NCI-H2227 (cell line): ENCODE results near the gene SGCD.

Experiments used
- DNase-seq: peaks from one replicate; lab custom pipeline; 2025; ENCODE audit not compliant: unreplicated experiment; lab: John Stamatoyannopoulos, UW

The SGCD gene

GRCh38 chr5:156326718-156327259, at the start of gene SGCD:
Gene SGCD (plus strand): TSS chr5:156327164.
- peak; percentile 41 for DNase-seq

- no peak for DNase-seq
Measured at GRCh38 chr5:156277290-156277689, 49.7 kb upstream of the SGCD start.

- DNase-seq, result peak; percentile 36
Measured at GRCh38 chr5:156295431-156295830, 31.5 kb upstream of the SGCD start.

GRCh38 chr5:156310115-156310514, 16.8 kb upstream of the SGCD start:
- no peak for DNase-seq

GRCh38 chr5:156312897-156313694, 13.9 kb upstream of the SGCD start:
- no peak for DNase-seq

- DNase-seq, result no peak
Measured at GRCh38 chr5:156314416-156314815, 12.5 kb upstream of the SGCD start.

GRCh38 chr5:156322666-156323065, 4.3 kb upstream of the SGCD start:
- no peak for DNase-seq

GRCh38 chr5:156327296-156327695, 332 bp downstream of the SGCD start:
- DNase-seq, result no peak

- DNase-seq, result no peak
Measured at GRCh38 chr5:156328161-156328560, 1.2 kb downstream of the SGCD start.

GRCh38 chr5:156328766-156329165, 1.8 kb downstream of the SGCD start:
- DNase-seq, result no peak

GRCh38 chr5:156329171-156329611, 2.2 kb downstream of the SGCD start:
- no peak for DNase-seq

- no peak for DNase-seq
Measured at GRCh38 chr5:156330141-156330870, 3.3 kb downstream of the SGCD start.

GRCh38 chr5:156331181-156331580, 4.2 kb downstream of the SGCD start:
- DNase-seq, result no peak

- DNase-seq, result no peak
Measured at GRCh38 chr5:156331845-156332244, 4.9 kb downstream of the SGCD start.

GRCh38 chr5:156332245-156332644, 5.3 kb downstream of the SGCD start:
- no peak for DNase-seq

GRCh38 chr5:156339139-156339841, 12.3 kb downstream of the SGCD start:
- DNase-seq, result no peak

GRCh38 chr5:156340893-156341292, 13.9 kb downstream of the SGCD start:
- no peak for DNase-seq

GRCh38 chr5:156350256-156350655, 23.3 kb downstream of the SGCD start:
- DNase-seq, result no peak

GRCh38 chr5:156351423-156351822, 24.5 kb downstream of the SGCD start:
- no peak for DNase-seq

GRCh38 chr5:156354571-156354970, 27.6 kb downstream of the SGCD start:
- no peak for DNase-seq

- DNase-seq, result no peak
Measured at GRCh38 chr5:156356238-156356637, 29.3 kb downstream of the SGCD start.
